Dermis microvascular lymphatic vessel endothelial cell (primary cell): ENCODE results near the gene RBPJ. TPM values are rescaled to one million over a fixed set of nuclear protein-coding genes. Genes with fewer than 3 reads are reported as not detected.
A peak's percentile ranks its signal among the peaks of the same experiment; 100 is the strongest.
"Not testable (repeated sequence)": the region's sequence is repeated elsewhere in the genome, so short reads cannot be mapped to it uniquely, and the experiment has no call there.

Source experiments
- DNase-seq, 2 donors: peaks; one replicate each; pipeline versions ENCODE4 v3.0.0 to v3.0.0-alpha.2; 2010; ENCODE audit warnings: low read depth in 2 of 2
- total RNA-seq: library from RNA; depleted of rRNA; stranded (reverse); fragments of >200 nt; gene quantifications from 2 replicates; pipeline ENCODE4 v1.2.1, GENCODE V29; 2014

Gene RBPJ
- total RNA-seq, 1 donor from 2014 or later: 39.9 TPM

DNA sequence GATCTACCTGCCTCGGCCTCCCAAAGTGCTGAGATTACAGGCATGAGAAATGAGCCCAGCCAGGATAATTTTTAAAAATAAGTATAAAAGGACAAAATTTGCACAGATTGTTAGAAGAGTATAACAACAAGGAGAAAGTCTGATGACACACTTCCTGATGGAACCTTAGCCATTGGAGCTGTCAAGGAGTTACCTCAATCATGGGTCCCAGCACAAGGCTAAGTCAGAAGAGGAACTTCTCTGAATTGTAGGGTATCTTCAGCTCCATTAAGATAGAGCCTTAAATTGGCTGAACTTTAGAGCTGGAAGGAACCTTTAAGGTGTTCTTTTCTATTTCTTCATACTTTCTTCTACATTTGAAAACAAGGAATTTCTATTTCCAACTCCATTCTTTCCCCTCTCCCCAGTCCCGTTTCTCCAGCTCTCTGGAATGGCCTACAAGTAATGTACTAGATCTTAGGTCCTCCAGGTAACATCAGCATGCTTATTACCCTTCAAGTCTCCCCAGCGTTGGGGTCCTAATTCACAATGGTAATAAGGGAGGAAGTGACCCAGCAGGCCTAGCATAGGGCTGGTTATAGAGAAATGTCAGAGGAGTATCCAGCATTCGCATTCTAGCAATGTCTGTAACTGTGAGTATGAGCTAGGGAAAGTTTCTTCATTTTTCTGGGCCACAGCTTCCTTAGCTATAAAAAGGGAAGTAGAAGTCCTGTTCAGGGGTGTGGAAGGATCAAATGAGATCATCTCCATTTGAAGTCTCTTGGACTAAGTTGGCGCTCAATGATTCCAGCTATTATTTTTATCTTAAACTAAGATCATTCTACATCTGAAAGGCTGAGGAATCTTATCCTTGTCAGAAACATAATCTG is 18.5 kb upstream of the RBPJ start:
- DNase-seq: no peak

DNA sequence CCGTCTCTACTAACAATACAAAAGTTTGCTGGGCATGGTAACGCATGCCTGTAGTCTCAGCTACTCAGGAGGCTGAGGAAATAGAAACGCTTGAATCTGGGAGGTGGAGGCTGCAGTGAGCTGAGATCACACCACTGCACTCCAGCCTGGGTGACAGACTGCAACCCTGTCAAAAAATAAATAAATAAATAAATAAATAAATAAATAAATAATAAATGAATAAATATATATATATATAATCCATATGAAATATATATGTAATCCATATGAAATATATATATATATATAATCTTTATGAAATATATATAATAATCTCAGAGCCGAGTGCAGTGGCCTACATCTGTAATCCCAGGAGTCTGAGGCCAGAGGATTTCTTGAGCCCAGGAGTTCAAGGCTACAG is 17.8 kb upstream of the RBPJ start:
- no peak for DNase-seq

DNA sequence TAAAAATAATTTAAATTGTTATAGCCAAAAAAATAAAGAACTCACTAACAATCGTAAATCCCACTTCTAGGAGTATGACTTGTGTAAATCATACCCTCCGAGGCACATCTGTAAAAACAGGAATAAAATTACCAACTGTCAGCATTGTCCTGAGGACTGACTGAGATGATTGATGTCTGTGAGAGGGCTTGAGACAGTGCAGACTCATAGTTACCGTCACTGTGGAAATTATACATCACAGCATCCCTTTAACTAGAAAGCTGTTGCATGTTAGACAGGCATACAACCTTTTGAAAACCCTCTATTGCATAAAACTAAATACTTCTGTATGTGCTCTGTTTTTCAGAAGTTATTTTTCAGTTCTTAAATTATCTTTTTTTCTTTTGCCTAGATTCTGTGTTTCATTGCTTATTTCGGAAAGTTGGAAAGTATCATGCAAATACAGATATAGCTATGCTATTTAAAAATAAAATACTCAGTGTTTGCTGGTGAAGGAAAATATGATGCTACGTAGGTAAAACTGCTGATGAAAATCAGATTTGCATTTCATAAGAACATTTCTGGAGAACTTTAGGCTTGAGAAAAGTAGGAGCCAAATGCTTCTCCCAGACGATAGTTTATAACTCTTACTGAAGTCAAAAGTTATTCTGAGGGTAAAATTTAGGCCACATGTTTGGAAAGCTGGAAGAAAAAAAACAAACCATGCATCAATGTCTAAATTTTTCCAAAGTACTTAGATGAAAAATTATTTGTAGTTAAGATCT is 13.6 kb upstream of the RBPJ start:
- no peak for DNase-seq

DNA sequence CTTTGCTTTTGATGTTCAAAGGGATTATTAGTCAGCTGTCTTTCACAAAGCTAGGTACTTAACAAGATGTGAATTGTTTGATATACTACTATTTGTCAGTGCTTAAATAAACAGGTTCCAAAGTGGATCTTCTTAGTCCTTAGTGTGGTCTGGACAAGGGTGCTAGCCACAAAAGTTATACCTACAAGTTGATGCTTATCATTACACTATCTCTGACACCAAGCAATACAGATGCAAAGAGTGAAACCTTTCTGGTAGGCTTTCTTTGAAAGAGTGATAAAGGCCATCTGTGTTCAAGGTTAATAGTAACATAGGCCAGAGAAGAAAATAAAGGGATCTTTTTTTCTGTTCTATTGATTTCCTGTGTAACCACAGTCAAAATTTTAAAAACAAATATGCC is 12.2 kb upstream of the RBPJ start:
- DNase-seq: no peak

DNA sequence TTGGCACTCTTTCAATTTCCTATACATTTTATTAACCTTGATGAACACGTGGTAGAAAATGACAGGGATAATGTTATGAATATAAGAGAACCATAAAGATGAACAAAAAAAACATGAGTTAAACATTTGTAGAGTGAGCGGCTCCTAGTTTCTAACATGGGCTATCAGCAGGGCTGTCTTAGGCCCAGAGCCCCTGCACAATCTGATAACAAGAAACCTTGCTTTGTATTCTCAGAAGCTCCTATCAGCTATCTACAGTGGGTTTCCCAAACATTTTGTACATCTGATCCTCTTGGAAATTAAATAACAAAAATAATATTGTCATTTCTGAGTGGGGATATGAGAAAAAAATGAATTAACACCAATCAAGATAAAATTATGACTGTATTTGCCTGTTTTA is 10.6 kb upstream of the RBPJ start:
- no peak for DNase-seq

DNA sequence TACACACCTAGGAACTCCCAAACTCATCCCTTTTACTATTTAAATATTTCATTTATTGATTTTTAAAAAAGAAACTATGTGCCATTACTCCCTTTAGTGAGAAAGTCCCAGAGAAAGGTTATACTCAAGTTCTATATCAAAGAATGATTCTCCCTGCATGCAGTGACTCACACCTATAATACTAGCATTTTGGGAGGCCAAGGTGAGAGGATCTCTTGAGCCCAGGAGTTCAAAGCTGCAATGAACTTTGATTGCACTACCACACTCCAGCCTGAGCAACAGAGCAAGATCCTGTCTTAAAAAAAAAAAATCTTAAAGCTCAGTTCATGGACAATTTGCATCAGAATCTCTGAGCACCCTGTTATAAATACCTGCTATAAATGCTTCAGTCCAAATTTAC is 9.2 kb upstream of the RBPJ start:
- no peak for DNase-seq

DNA sequence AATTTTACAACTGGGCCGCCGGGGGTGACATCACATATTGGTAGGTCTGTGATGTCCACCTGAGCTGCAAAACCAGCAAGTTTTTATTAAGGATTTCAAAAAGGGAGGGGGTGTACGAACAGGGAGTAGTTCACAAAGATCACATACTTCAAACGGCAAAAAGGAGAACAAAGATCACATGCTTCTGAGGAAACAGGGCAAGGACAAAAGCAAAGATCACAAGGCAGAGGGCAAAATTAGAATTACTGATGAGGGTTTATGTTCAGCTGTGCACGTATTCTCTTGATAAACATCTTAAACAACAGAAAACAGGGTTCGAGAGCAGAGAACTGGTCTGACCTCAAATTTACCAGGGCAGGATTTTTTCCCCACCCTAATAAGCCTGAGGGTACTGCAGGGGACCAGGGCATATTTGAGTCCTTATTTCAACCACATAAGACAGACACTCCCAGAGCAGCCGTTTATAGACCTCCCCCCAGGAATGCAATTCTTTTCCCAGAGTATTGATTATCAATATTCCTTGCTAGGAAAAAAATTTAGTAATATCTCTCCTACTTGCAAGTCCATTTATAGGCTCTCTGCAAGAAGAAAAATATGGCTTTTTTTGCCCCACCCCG is 5.4 kb upstream of the RBPJ start:
- not testable (repeated sequence) for DNase-seq

DNA sequence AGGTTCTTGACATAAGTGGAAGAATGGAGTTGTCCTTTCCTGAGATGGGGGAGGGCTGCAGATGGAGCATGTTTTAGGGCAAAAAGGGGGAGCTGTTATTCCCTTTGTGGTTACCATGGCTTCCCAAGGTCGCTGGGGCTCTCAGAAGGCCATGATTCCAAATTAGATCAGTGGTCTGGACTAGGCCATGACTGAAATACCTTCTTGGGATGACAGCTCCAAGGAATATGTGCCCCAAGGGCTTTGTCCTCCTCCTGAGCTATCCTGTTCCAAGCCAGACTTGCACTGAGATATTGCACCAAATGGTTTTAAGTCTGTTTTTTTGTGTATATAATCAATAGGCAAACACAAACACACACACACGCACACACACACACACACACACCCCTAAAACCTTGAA is 3.0 kb upstream of the RBPJ start:
- no peak for DNase-seq

DNA sequence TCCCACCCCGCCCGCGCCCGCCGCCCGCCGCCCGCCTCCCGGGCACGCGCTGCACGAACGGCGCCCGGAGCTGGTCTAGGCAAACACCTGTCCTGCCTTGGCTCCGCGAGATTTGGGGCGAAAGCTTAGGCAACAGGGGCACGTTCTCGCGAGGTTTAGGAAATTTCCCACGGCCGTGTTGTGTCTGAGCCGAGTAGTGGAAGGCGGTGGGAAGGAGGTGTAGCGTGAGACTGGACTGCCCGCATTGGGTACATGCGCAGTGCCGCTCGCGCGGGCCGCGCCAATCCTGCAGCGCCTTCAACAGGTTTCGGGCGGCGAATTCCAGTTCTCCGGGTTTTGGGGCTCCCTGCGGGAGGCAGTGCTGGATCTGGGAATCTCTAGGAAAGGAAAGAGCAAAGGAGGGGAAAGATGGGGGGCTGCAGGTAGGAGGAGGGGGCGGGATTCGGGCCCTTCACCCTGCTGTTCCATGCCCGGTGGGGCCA is 1.3 kb upstream of the RBPJ start:
- peak; percentile 99 to 100 for DNase-seq

DNA sequence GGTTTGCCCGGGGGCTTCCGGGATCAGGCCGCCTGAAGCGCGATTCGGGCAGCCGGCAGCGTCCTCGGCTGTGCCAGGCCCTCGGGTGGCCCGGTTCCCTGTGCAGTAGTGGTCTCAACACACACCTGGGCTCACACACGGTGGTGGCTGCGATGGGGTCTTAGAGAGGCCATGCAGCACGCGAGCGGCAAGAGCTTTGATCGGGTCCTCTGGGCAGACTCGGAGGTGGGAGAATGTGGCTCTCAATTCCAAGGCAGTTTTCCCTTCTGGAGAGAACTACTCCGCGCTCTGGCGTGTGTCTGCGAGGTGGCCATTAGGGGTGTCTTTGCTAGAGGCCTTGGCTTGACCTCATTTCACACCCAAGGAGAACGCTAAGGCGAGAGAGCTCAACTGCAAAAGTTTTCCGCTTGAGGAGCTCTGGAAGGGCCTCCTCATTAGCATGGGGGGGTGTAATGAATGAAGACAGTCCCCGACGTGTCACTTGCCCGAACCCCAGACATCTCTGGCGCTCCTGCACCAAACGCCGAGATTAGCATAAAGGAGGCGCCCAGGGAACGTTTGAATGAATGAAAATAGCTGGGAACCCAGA is 771 bp upstream of the RBPJ start:
- DNase-seq: no peak

DNA sequence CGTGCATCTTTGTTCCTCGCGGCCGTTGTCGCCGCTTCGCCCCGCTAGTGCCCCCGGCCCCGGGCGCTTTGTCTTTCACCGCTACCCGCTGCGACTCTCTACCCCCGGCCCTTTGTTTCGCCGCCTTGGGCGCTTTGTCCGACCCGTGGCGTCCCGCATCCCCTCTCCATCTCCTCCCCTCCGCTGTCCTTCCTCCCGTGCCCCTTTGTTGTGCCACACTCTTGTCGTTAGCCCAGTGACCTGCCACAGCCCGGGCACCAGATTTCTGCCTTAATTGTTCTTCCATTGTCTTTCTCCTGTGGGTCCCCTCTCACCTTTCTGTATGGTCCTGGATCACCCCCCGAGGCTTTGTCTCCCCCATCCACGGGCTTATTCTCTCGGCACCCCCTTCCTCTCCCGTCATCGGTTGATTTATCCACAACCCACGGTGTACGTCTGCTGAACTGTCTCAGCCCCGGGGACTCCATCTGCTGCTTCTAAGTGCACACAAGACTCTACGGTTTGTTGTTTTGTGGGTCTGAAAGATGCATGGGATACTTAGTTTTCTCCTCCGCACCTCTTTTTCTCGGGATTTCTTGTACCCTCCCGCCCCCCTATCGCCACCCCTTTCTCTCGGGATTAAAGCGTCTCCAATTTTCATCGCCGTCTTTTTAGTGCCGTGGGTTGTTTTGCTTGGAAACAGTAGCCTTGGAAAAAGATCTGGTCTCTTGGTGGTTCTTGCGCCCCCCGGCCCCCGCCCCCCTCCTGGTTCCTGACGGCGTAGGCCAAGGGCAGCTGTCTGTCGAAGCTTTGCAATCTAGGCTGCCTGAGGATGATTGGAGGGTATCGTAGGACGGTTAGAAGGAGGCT is 783 bp downstream of the RBPJ start:
- peak in 1 of 2 donors; percentile 33 for DNase-seq

DNA sequence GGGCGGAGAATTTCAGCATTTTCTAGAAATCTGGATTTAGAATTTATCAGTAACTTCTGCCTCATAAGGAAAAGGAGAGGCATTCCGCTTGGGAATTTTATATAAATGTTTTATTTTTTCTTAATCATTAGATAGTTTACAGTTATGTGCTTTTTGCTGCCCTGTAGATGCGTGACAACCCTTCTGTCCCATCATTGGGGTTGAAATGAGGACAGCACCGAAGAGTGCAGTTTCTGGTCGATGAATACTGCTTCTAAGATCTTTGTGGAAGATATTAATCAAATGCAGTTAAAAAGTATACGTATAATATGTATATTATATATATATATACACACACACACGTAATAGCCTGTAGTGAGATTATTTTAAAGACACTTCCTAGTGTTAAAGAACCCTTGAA is 1.5 kb downstream of the RBPJ start:
- DNase-seq: no peak

DNA sequence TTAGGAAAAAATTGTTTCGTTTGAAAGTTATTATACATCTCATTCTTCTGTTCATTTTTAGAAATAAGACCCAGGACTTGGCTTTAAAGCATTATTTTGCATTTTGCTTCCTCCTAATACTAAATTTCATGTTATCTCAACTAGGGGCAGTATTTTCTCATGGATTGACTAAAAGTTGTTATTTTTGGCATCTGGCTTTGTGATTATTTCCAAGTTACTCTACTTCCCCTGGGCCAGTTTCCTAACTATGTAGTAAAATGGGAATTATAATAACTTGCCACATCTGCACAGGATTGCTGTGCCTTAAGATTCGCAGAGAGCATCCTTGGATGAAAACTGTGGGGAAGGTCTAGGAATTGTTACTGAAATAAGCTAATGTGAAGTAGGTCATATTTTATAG is 3.0 kb downstream of the RBPJ start:
- peak; percentile 58 to 70 for DNase-seq

DNA sequence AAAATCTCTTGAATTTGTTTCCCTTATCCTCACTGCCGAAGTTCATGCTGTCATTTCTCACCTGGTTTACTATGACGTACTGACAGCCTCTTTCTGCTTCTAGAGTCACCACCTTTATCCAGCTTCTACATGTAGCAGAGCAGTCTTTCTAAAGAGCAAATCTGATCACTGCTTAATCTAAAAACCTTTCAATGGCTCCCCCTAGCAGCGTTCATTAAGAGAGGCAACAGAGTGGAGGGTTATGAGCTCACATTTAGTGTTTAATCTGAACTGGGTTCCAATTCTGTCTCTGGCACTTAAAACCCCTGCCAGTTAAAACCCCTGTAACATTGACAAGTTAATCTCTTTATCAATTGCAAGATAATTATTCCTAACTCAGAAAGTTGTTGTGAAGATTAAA is 4.4 kb downstream of the RBPJ start:
- peak; percentile 17 to 35 for DNase-seq

DNA sequence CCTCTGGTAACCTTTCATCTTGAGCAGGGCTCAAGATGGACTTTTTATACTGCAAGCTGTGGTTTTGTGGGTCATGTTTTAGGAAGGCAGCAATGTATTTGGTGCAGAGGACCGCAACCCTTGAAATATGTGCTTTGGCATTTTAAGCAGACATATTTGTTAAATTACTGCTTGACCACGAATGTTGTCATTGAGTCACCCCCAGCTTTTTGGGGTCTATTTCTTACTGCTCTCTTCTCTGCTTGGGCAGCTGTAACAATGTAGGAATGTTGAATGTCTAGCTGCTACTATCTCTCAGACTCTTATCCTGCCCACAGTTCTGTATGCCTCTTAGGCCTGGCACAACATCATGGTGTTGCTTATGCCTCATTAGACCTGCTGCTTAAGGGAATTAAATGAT is 6.0 kb downstream of the RBPJ start:
- DNase-seq: no peak

DNA sequence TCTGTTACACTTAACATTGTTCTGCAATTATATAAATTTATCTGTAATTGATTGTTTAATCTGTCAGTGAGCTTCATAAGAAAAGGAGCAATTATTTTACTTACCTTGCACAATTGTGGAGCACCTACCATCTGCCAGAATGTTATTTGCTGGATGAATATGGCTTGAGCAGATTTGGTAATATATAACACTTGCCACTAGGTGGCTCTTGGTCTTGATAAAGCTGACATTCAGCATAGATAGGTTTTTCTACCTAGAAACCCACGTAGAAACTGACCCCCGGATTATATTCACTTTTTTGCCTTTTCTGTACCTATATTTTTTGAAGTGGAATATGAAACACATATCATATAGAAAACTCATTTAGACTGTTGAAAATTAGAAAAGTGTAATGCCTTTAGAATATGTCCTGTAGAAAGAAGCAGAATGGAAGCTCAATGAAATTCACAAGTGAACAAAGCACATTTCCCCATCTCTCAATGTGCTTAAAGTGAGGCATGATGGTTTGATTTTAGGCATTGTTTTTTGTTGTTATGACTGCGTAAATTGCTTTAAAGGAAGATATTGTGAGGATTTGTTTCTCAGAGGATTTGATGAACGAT is 9.5 kb downstream of the RBPJ start:
- DNase-seq: peak; percentile 58 to 68

DNA sequence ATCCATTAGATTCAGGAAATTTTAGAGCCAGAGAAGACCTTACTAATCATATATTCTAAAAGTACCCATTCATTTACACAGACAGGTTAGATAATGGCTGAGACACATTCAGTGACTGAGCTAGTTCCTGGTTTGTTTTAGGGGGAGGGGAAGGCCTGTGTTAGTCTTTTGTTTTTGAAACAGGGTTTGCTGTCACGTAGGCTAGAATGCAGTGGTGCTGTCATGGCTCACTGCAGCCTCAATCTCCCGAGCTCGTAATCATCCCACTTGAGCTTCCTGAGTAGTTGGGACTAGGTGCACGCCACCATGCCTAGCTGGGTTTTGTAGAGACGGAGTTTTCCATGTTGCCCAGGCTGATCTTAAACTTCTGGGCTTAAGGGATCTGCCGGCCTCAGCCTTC is 10.1 kb downstream of the RBPJ start:
- no peak for DNase-seq

DNA sequence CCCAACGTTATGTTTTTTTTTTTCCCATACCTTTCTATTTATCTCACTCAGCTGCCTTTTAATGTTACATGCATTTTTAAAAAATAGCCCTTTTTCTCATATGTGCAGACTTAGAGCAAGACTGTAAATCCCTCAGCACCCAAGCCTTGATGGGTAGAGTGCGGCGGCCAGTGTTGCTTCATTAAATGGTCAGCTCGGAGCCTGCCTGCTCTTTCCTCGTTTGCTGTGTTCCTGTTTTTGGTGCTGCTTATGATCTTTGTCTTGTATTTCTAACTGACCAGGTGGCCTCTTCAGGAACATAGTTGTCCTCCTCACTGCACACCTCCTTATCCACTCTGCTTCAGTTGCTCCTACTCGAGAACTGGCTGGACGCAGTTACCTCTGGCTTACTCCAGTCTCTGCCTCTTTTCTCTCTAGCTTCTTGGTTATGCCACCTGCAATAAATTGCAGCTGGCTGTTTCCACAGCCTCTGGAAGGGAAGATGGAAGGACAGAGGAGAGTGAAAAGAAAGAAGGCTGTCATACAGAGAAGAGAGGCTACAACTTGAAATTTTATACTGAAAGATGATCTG is 10.7 kb downstream of the RBPJ start:
- DNase-seq: no peak

DNA sequence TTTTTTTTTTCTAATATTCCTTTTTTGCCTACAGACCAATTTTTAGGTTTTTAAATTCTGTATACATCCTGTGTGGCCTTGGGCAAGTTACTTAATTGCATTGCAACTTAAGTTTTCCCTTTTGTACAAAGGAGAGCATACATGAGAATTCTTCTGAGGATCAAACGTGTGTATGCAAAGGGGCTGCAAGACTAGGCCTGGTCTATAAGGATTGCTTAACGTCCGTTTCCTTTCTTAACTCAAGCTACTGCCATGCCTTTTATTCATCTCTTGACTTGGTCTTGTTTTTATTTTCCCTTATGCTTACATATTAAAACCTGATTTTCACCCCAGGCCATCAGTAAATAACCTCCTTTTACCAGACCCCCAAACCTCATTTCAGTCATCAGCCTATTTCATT is 13.6 kb downstream of the RBPJ start:
- DNase-seq: no peak

DNA sequence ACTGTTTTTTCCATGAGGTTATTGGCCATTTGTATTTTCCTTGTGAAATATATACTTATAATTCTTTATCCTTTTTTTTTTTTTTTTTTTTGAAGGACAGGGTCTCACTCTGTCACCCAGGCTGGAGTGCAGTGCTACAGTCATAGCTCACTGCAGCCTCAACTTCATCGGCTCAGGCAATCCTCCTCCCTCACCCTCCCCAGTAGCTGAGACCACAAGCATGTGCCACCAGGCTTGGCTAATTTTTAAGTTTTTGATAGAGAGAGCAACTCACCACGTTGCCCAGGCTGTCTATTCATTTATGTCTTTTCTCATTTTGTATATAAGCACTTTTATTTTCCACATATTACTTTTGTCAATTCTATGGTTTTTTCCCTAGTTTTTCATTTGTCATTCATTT is 16.8 kb downstream of the RBPJ start:
- DNase-seq: no peak
